HG03469 (cell line): ENCODE data around the gene ROCK2.
"Not testable (repeated sequence)": the region's sequence is repeated elsewhere in the genome, so short reads cannot be mapped to it uniquely, and the experiment has no call there.

Experiments
- ATAC-seq: cut with Tn5 transposase; IDR thresholded peaks from one replicate; pipeline ENCODE4 v1.9.1; 2021; ENCODE audit warnings: mild to moderate bottlenecking, moderate library complexity, moderate number of reproducible peaks; ENCODE audit not compliant: unreplicated experiment

The ROCK2 gene

GRCh38 chr2:11279398-11279797 lies 65.0 kb downstream of the ROCK2 start:
- no peak for ATAC-seq

- ATAC-seq, result no peak
These were observed 66.2 kb downstream of the ROCK2 start for GRCh38 chr2:11278219-11278618.

- no peak for ATAC-seq
These were observed 68.5 kb downstream of the ROCK2 start for GRCh38 chr2:11275910-11276309.

- ATAC-seq, result no peak
These were observed 73.5 kb downstream of the ROCK2 start for GRCh38 chr2:11270891-11271290.

- no peak for ATAC-seq
These were observed 76.5 kb downstream of the ROCK2 start for GRCh38 chr2:11267931-11268330.

- ATAC-seq, result no peak
These were observed 79.6 kb downstream of the ROCK2 start for GRCh38 chr2:11264818-11265217.

GRCh38 chr2:11264007-11264406 lies 80.4 kb downstream of the ROCK2 start:
- ATAC-seq, result no peak

- no peak for ATAC-seq
These were observed 81.3 kb downstream of the ROCK2 start for GRCh38 chr2:11263177-11263576.

- ATAC-seq, result not testable (repeated sequence)
These were observed 82.0 kb downstream of the ROCK2 start for GRCh38 chr2:11262438-11262837.

GRCh38 chr2:11261564-11261963 lies 82.9 kb downstream of the ROCK2 start:
- not testable (repeated sequence) for ATAC-seq

GRCh38 chr2:11260979-11261378 lies 83.5 kb downstream of the ROCK2 start:
- ATAC-seq, result no peak

GRCh38 chr2:11257964-11258363 lies 86.5 kb downstream of the ROCK2 start:
- ATAC-seq, result no peak

- no peak for ATAC-seq
These were observed 87.4 kb downstream of the ROCK2 start for GRCh38 chr2:11257078-11257477.

- no peak for ATAC-seq
These were observed 88.3 kb downstream of the ROCK2 start for GRCh38 chr2:11256166-11256565.

GRCh38 chr2:11254100-11254536 lies 90.3 kb downstream of the ROCK2 start:
- ATAC-seq, result no peak

- ATAC-seq, result not testable (repeated sequence)
These were observed 92.0 kb downstream of the ROCK2 start for GRCh38 chr2:11252458-11252857.

- ATAC-seq, result no peak
These were observed 93.8 kb downstream of the ROCK2 start for GRCh38 chr2:11250400-11251196.

GRCh38 chr2:11245322-11245721 lies 99.1 kb downstream of the ROCK2 start:
- ATAC-seq, result no peak

- no peak for ATAC-seq
These were observed 100.2 kb downstream of the ROCK2 start for GRCh38 chr2:11244091-11244826.

GRCh38 chr2:11243512-11243911 lies 100.9 kb downstream of the ROCK2 start:
- ATAC-seq, result no peak

- no peak for ATAC-seq
These were observed 101.8 kb downstream of the ROCK2 start for GRCh38 chr2:11242542-11243174.
